ENCODE results near the gene PCDHGC3.

DNA sequence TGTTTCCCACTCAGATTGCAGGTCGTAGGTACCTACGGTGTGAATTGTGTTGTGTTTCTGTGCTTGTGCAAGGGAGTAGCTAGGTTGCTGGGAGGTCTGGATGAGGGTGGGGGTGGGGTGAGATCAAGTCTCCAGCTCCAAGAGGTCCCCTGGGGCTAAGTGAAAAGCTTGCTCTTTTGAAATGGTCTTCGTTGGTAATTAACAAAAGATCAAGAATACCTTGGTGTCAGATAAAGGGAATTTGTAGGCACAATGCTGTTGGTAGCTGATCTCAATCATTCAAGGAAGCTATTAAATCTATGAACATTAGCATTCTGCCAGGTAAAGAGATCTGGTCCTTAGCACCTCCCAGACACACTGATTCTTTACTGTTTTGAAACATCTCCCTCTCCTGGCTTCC is 8.1 kb downstream of the PCDHGC3 start:
- TF ChIP-seq ZNF561 (CRISPR knock-in tag; conservative IDR thresholded peaks at IDR 0.05) (no peak), GABPB1 (CRISPR knock-in tag; IDR thresholded peaks at IDR 0.05) (no peak), RBM17 (IDR thresholded peaks at IDR 0.05; ENCODE audit: borderline replicate concordance, low read depth, low read length) (no peak)
